Measurements from ENCODE around the gene GATAD2A. TPM values are rescaled to one million over a fixed set of nuclear protein-coding genes. Genes with fewer than 3 reads are reported as not detected.
A peak's percentile ranks its signal among the peaks of the same experiment; 100 is the strongest.

The GATAD2A gene
- total RNA-seq, 1 donor from 2014 or later = 150 TPM

DNA sequence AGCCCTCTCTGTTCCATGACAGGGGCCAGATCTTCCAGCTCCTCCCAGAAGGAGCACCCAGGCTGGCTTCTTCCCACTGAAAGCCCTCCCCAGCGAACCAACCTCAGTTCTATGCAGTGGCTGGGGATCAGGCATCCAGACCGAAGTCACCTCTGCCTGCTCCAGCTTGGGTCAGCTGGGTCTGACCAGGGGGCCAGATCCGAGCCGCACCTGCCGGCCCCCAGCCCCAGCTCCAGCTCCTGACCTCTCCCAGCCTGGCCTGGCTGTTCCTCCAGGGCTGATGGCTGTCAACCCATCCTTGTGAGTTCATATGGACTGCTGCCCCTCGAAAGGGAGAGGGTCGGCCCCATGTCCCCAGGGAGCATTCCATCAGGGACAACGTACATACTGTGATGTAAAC is 101.9 kb downstream of the GATAD2A start:
- Mint-ChIP-seq H3K9me3 (no peaks in the 10 kb centered on the region), H3K27me3 (ENCODE audit: low read depth) (peaks cover 2% of the 10 kb centered on the region), H3K4me1 (no peaks in the 10 kb centered on the region), H3K36me3 (ENCODE audit: low read depth) (peaks cover 12% of the 10 kb centered on the region), H3K27ac (ENCODE audit: unreplicated experiment) (no peak overlapping the region), H3K4me3 (no peak overlapping the region)
- DNase-seq (ENCODE audit: low read depth, low spot score) = no peak
- TF ChIP-seq, protein P1, sequence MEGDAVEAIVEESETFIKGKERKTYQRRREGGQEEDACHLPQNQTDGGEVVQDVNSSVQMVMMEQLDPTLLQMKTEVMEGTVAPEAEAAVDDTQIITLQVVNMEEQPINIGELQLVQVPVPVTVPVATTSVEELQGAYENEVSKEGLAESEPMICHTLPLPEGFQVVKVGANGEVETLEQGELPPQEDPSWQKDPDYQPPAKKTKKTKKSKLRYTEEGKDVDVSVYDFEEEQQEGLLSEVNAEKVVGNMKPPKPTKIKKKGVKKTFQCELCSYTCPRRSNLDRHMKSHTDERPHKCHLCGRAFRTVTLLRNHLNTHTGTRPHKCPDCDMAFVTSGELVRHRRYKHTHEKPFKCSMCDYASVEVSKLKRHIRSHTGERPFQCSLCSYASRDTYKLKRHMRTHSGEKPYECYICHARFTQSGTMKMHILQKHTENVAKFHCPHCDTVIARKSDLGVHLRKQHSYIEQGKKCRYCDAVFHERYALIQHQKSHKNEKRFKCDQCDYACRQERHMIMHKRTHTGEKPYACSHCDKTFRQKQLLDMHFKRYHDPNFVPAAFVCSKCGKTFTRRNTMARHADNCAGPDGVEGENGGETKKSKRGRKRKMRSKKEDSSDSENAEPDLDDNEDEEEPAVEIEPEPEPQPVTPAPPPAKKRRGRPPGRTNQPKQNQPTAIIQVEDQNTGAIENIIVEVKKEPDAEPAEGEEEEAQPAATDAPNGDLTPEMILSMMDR (conservative IDR thresholded peaks at IDR 0.05) = no peak

DNA sequence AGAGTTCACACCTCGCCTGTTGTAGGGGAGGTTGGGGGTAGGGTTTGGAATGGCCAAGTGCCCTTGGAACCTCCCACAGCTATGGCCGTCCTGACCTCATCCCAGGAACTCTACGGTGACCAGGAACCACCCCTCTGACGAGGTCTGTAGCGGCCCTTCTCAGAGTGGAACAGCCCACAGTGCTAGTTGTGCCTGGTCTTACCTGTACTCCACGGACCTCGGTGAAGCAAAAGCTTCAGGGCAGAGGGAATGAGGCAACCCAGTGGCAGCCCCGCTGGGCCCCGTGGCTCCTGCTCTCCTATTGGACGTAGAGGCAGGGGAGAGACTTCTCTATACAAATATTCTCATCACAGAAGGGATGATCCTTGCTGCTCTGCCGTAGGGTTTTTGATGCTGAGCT is 102.7 kb downstream of the GATAD2A start:
- Mint-ChIP-seq H3K27ac (ENCODE audit: unreplicated experiment) (no peak overlapping the region), H3K4me1 (no peaks in the 10 kb centered on the region), H3K9me3 (no peaks in the 10 kb centered on the region), H3K4me3 (peak overlapping the region; percentile 8), H3K27me3 (ENCODE audit: low read depth) (peaks cover 2% of the 10 kb centered on the region), H3K36me3 (ENCODE audit: low read depth) (peaks cover 12% of the 10 kb centered on the region)
- DNase-seq (ENCODE audit: low read depth, low spot score) = no peak
- TF ChIP-seq, protein P1 (conservative IDR thresholded peaks at IDR 0.05) = no peak

DNA sequence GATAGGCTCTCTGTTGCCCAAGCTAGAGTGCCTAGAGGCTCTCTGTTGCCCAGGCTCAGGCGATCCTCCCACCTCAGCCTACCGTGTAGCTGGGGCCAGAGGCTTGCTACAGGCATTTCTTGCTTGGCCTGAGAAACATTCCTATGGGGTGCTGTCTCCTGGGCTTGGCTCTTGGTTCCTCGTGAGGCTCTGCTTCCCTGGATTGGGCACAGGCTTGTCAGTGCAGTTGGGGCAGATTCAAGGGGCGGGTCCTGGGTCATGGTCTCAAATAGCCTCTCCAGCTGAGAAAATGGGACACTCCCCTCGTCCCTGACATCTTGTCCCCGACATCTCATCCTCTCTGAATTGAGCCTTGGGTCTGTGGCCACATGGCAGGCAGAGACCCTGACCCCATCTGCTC is 105.0 kb downstream of the GATAD2A start:
- Mint-ChIP-seq H3K27me3 (ENCODE audit: low read depth) (peaks cover 2% of the 10 kb centered on the region), H3K27ac (ENCODE audit: unreplicated experiment) (no peak overlapping the region), H3K36me3 (ENCODE audit: low read depth) (peaks cover 5% of the 10 kb centered on the region), H3K4me3 (peak overlapping the region; percentile 66), H3K4me1 (no peaks in the 10 kb centered on the region), H3K9me3 (no peaks in the 10 kb centered on the region)
- TF ChIP-seq, protein P1 (conservative IDR thresholded peaks at IDR 0.05) = no peak
- no peak for DNase-seq (ENCODE audit: low read depth, low spot score)

DNA sequence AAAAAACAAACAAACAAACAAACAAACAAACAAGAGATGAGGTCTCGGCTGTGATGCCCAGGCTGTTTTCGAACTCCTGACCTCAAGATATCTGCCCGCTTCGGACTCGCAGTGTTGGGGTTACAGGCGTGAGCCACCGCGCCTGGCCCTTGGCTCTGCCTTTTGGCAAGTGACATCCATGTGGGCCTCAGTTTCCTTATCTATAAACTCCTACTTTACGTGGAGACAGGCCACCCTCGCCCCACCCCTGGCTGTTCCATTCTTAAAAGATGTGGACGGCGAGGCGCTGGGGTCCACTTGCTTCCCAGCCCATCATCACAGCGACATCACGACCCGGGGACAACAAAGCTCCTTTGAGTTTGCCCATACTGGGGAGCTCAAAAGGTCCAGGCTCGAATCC is 108.2 kb downstream of the GATAD2A start:
- H3K27ac Mint-ChIP-seq (ENCODE audit: unreplicated experiment) = no peak overlapping the region
- no peak for DNase-seq (ENCODE audit: low read depth, low spot score)
- peaks cover 10% of the 10 kb centered on the region for H3K4me1 Mint-ChIP-seq
- H3K36me3 Mint-ChIP-seq (ENCODE audit: low read depth) = peaks cover 5% of the 10 kb centered on the region
- peaks cover 5% of the 10 kb centered on the region for H3K27me3 Mint-ChIP-seq (ENCODE audit: low read depth)
- TF ChIP-seq, protein P1 (conservative IDR thresholded peaks at IDR 0.05) = no peak
- peak overlapping the region; percentile 72 for H3K4me3 Mint-ChIP-seq
- H3K9me3 Mint-ChIP-seq = no peaks in the 10 kb centered on the region

DNA sequence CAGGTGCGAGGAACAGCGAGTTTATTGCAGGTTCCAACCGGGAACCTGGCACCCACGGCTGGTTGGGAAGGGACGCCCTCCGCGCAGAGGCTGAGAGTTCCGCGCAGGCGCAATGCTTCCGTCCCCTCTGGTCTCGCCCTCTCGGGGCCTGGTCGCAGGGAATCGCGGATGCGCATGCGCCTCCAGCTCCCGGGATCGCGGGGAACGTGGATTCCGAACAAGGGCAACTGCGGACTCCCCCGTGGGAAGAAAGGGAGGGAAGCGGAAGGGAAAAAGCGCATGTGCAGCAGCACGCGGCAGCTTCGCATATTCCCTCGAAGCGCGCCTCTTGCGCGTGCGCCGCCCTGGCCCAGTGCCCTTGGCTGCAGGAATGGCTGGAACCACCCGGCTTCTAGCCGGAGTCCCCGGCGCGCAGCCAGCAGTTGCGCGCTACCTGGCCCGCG is 108.8 kb downstream of the GATAD2A start:
- Mint-ChIP-seq H3K27me3 (ENCODE audit: low read depth) (peaks cover 5% of the 10 kb centered on the region), H3K4me1 (peaks cover 10% of the 10 kb centered on the region), H3K27ac (ENCODE audit: unreplicated experiment) (no peak overlapping the region), H3K4me3 (no peak overlapping the region), H3K9me3 (no peaks in the 10 kb centered on the region), H3K36me3 (ENCODE audit: low read depth) (peaks cover 7% of the 10 kb centered on the region)
- no peak for DNase-seq (ENCODE audit: low read depth, low spot score)
- TF ChIP-seq, protein P1 (conservative IDR thresholded peaks at IDR 0.05) = no peak

Measured in neural crest cell (in vitro differentiated cells).